D721Med (cell line): ENCODE data around the gene OLA1.

Source experiments
- DNase-seq: peaks from one replicate; pipeline ENCODE4 v3.0.0; 2011; ENCODE audit warnings: low spot score; ENCODE audit not compliant: insufficient read length
- FAIRE-seq: peaks from 2 replicates; lab custom pipeline; 2011; peaks lifted over from hg19 to GRCh38; lab: Jason Lieb, UNC
- CTCF ChIP-seq: IDR thresholded peaks from 2 replicates; pipeline ENCODE4 v1.5.1; 2012; ENCODE audit warnings: mild to moderate bottlenecking, control low read depth; ENCODE audit not compliant: insufficient read depth; ENCODE audit errors: missing control alignments

OLA1 gene

GRCh38 chr2:174171686-174172445 lies 76.5 kb downstream of the OLA1 start:
- DNase-seq (no peak), FAIRE-seq (no peak)
- TF ChIP-seq CTCF: no peak

GRCh38 chr2:174169372-174169771 lies 79.0 kb downstream of the OLA1 start:
- TF ChIP-seq CTCF: no peak
- DNase-seq (no peak), FAIRE-seq (no peak)

- no peak for DNase-seq
- TF ChIP-seq CTCF: no peak
These were observed 82.1 kb downstream of the OLA1 start for GRCh38 chr2:174166261-174166660.

GRCh38 chr2:174161490-174161889 lies 86.8 kb downstream of the OLA1 start:
- FAIRE-seq: no peak
- no peak for DNase-seq
- no peak for TF ChIP-seq CTCF

More at GRCh38 chr2:174166261-174166660, 82.1 kb downstream of the OLA1 start:
- no peak for FAIRE-seq

- DNase-seq (no peak), FAIRE-seq (peak; percentile 38)
- peak; percentile 34 for TF ChIP-seq CTCF
These were observed 90.3 kb downstream of the OLA1 start for GRCh38 chr2:174158003-174158402.

- no peak for FAIRE-seq
- no peak for TF ChIP-seq CTCF
- no peak for DNase-seq
These were observed 91.3 kb downstream of the OLA1 start for GRCh38 chr2:174157053-174157452.

- DNase-seq (no peak), FAIRE-seq (no peak)
These were observed 94.3 kb downstream of the OLA1 start for GRCh38 chr2:174153757-174154680.

More at GRCh38 chr2:174153757-174154680, 94.3 kb downstream of the OLA1 start:
- TF ChIP-seq CTCF: no peak
